PC-9 (cell line): ENCODE results near the gene EPS8L3. TPM values are rescaled to one million over a fixed set of nuclear protein-coding genes. Genes with fewer than 3 reads are reported as not detected.
A peak's percentile ranks its signal among the peaks of the same experiment; 100 is the strongest.

Experiments
- BruUV-seq: library from RNA; stranded (reverse); fragments of 400-500 nt; replicated peaks from 2 replicates; lab custom pipeline; 2021; lab: Mats Ljungman, UMichigan
- CTCF ChIA-PET: fragments of 300-600 bp; sonication (Branson Sonifier 250); formaldehyde crosslinking; loops from one replicate; lab custom pipeline; 2022; ENCODE audit warnings: antibody characterized with exemption; lab: Charles Lee
- POLR2A ChIA-PET: fragments of 300-600 bp; sonication (Branson Sonifier 250); formaldehyde crosslinking; loops from one replicate; lab custom pipeline; 2022; ENCODE audit warnings: antibody characterized with exemption; ENCODE audit not compliant: unreplicated experiment; lab: Charles Lee
- DNase-seq, 2 experiments: peaks; one replicate each; pipeline versions ENCODE4 v3.0.0 to v3.0.0-alpha.2; 2015 to 2022; ENCODE audit warnings: mixed read lengths in 1 of 2
- H2AFZ ChIP-seq: fragments of 200-600 bp; sonication (generic); 2 replicates; pipeline ENCODE4 v1.8.1; 2017; ENCODE audit warnings: antibody characterized with exemption
- H3F3A ChIP-seq: fragments of 200-600 bp; sonication (generic); 2 replicates; pipeline ENCODE4 v1.8.1; 2017; ENCODE audit warnings: antibody characterized with exemption, mild to moderate bottlenecking, low read depth; ENCODE audit not compliant: insufficient read depth
- H3K27ac ChIP-seq: fragments of 200-600 bp; sonication (generic); 2 replicates; pipeline ENCODE4 v1.6.1; 2016; ENCODE audit warnings: mixed run types
- H3K27me3 ChIP-seq: fragments of 200-600 bp; sonication (generic); 2 replicates; pipeline ENCODE4 v1.6.1; 2016; ENCODE audit warnings: low read depth, mixed run types; ENCODE audit not compliant: insufficient read depth
- H3K36me3 ChIP-seq: fragments of 200-600 bp; sonication (generic); 2 replicates; pipeline ENCODE4 v1.6.1; 2016; ENCODE audit warnings: low read depth, mixed run types
- H3K4me1 ChIP-seq: fragments of 200-600 bp; sonication (generic); replicated peaks from 2 replicates; pipeline ENCODE4 v1.6.1; 2016; ENCODE audit warnings: mixed run types; ENCODE audit not compliant: insufficient read depth
- H3K4me2 ChIP-seq: fragments of 200-600 bp; sonication (generic); 2 replicates; pipeline ENCODE4 v1.6.1; 2017; ENCODE audit warnings: mixed run types
- H3K4me3 ChIP-seq: fragments of 200-600 bp; sonication (generic); 2 replicates; pipeline ENCODE4 v1.6.1; 2016; ENCODE audit warnings: mixed run types
- H3K79me2 ChIP-seq: fragments of 200-600 bp; sonication (generic); 2 replicates; pipeline ENCODE4 v1.6.1; 2017; ENCODE audit warnings: low read depth, mixed run types
- H3K9me2 ChIP-seq: fragments of 200-600 bp; sonication (generic); 2 replicates; pipeline ENCODE4 v1.8.1; 2017; ENCODE audit warnings: mild to moderate bottlenecking; ENCODE audit not compliant: insufficient read depth
- H3K9me3 ChIP-seq: fragments of 200-600 bp; sonication (generic); 2 replicates; pipeline ENCODE4 v1.8.1; 2016; ENCODE audit warnings: low read depth; ENCODE audit not compliant: insufficient read depth
- H4K20me1 ChIP-seq: fragments of 200-600 bp; sonication (generic); 2 replicates; pipeline ENCODE4 v1.8.1; 2017; ENCODE audit not compliant: insufficient read depth
- CTCF ChIP-seq: fragments of 200-600 bp; sonication (generic); conservative IDR thresholded peaks from 2 replicates; pipeline ENCODE4 v1.6.1; 2017; ENCODE audit warnings: mixed run types, antibody characterized with exemption, mild to moderate bottlenecking, moderate library complexity
- EZH2 ChIP-seq: fragments of 200-600 bp; sonication (generic); IDR thresholded peaks from 2 replicates; pipeline ENCODE4 v1.8.0; 2017; ENCODE audit warnings: antibody characterized with exemption, low read depth
- intact Hi-C: fragments of 100-400 bp; cut with micrococcal nuclease; formaldehyde crosslinking; loops from one replicate; pipeline ENCODE4 v1.10.0; 2022; ENCODE audit not compliant: unreplicated experiment
- total RNA-seq: library from RNA; stranded (reverse); gene quantifications from 2 replicates; pipeline ENCODE4 v1.2.3, GENCODE V29; 2021

EPS8L3 gene
- total RNA-seq, 1 experiment from 2014 or later: 1.2 TPM

- Histone ChIP-seq H3F3A (peaks cover 23% of the 10 kb centered on the region; the same call in 1 of the 2 replicates), H3K79me2 (no peaks in the 10 kb centered on the region), H2AFZ (no peak overlapping the region), H3K27ac (0 out of 2 replicates have a peak overlapping the region, but pooled peaks have one; percentile 10), H4K20me1 (no peaks in the 10 kb centered on the region), H3K4me2 (no peak overlapping the region), H3K27me3 (no peaks in the 10 kb centered on the region), H3K36me3 (no peaks in the 10 kb centered on the region), H3K9me2 (no peaks in the 10 kb centered on the region), H3K4me1 (peaks cover 24% of the 10 kb centered on the region), H3K4me3 (no peak overlapping the region), H3K9me3 (no peaks in the 10 kb centered on the region)
- no peak for TF ChIP-seq EZH2
- no peak for TF ChIP-seq CTCF
- ChIA-PET POLR2A (no interaction called here), CTCF (no interaction called here)
- intact Hi-C loops: no loop called here
- no peak for DNase-seq
- no TSS peak for BruUV-seq
Measured at GRCh38 chr1:109806733-109807400, 43.1 kb upstream of the EPS8L3 start.

GRCh38 chr1:109805486-109806165 is 41.9 kb upstream of the EPS8L3 start:
- TF ChIP-seq CTCF (no peak), EZH2 (no peak)
- Histone ChIP-seq H3K79me2 (no peaks in the 10 kb centered on the region), H3K4me2 (no peak overlapping the region), H2AFZ (no peak overlapping the region), H3K9me2 (no peaks in the 10 kb centered on the region), H3K4me1 (peaks cover 24% of the 10 kb centered on the region), H3F3A (peaks cover 23% of the 10 kb centered on the region; the same call in 1 of the 2 replicates), H3K9me3 (no peaks in the 10 kb centered on the region), H4K20me1 (no peaks in the 10 kb centered on the region), H3K27me3 (no peaks in the 10 kb centered on the region), H3K36me3 (no peaks in the 10 kb centered on the region), H3K27ac (no peak overlapping the region), H3K4me3 (no peak overlapping the region)
- ChIA-PET POLR2A (interaction anchor here (0.7 kb wide), 1 partner anchor 168 kb away, joined by 5 read pairs; no protein-coding TSS in a partner anchor), CTCF (interaction anchor here (0.6 kb wide), 1 partner anchor 133 kb away, joined by 3 read pairs; no protein-coding TSS in a partner anchor)
- DNase-seq: no peak
- intact Hi-C loops: no loop called here
- BruUV-seq: no TSS peak

GRCh38 chr1:109804660-109805059 is 40.9 kb upstream of the EPS8L3 start:
- DNase-seq: no peak
- H3K9me3 ChIP-seq: no peaks in the 10 kb centered on the region
- TF ChIP-seq CTCF (no peak), EZH2 (no peak)
- no peaks in the 10 kb centered on the region for H3K9me2 ChIP-seq
- peaks cover 24% of the 10 kb centered on the region for H3K4me1 ChIP-seq
- no peak overlapping the region for H3K27ac ChIP-seq
- no peak overlapping the region for H3K4me2 ChIP-seq
- no peak overlapping the region for H3K4me3 ChIP-seq
- no peak overlapping the region for H2AFZ ChIP-seq
- BruUV-seq: no TSS peak
- intact Hi-C loops: no loop called here
- H3K27me3 ChIP-seq: no peaks in the 10 kb centered on the region
- H3K79me2 ChIP-seq: no peaks in the 10 kb centered on the region
- no peaks in the 10 kb centered on the region for H4K20me1 ChIP-seq
- peaks cover 21% of the 10 kb centered on the region; the same call in 1 of the 2 replicates for H3F3A ChIP-seq
- POLR2A ChIA-PET: interaction anchor here (0.7 kb wide), 1 partner anchor 167 kb away, joined by 5 read pairs; no protein-coding TSS in a partner anchor
- no peaks in the 10 kb centered on the region for H3K36me3 ChIP-seq
- CTCF ChIA-PET: no interaction called here
